ENCODE measurements around the gene XRCC4. TPM values are rescaled to one million over a fixed set of nuclear protein-coding genes. Genes with fewer than 3 reads are reported as not detected.
"Not testable (repeated sequence)": the region's sequence is repeated elsewhere in the genome, so short reads cannot be mapped to it uniquely, and the experiment has no call there.

Gene XRCC4
- polyA plus RNA-seq, 1 donor: 4.1 TPM

GRCh38 chr5:83115816-83116215 is 38.5 kb downstream of the XRCC4 start:
- DNase-seq (ENCODE audit: low read depth): peak; percentile 31

- no peak for DNase-seq (ENCODE audit: low read depth)
These were observed 41.1 kb downstream of the XRCC4 start for GRCh38 chr5:83118471-83118870.

GRCh38 chr5:83118976-83119375 is 41.6 kb downstream of the XRCC4 start:
- DNase-seq (ENCODE audit: low read depth): peak; percentile 19

GRCh38 chr5:83124593-83124992 is 47.2 kb downstream of the XRCC4 start:
- DNase-seq (ENCODE audit: low read depth): no peak

GRCh38 chr5:83125560-83125959 is 48.2 kb downstream of the XRCC4 start:
- no peak for DNase-seq (ENCODE audit: low read depth)

GRCh38 chr5:83126501-83126900 is 49.2 kb downstream of the XRCC4 start:
- no peak for DNase-seq (ENCODE audit: low read depth)

- no peak for DNase-seq (ENCODE audit: low read depth)
These were observed 56.5 kb downstream of the XRCC4 start for GRCh38 chr5:83133797-83134196.

GRCh38 chr5:83142526-83142925 is 65.2 kb downstream of the XRCC4 start:
- no peak for DNase-seq (ENCODE audit: low read depth)

GRCh38 chr5:83145241-83145640 is 67.9 kb downstream of the XRCC4 start:
- DNase-seq (ENCODE audit: low read depth): no peak

GRCh38 chr5:83145882-83146331 is 68.6 kb downstream of the XRCC4 start:
- peak; percentile 36 for DNase-seq (ENCODE audit: low read depth)

- no peak for DNase-seq (ENCODE audit: low read depth)
These were observed 69.1 kb downstream of the XRCC4 start for GRCh38 chr5:83146441-83146840.

GRCh38 chr5:83147593-83147992 is 70.2 kb downstream of the XRCC4 start:
- no peak for DNase-seq (ENCODE audit: low read depth)

GRCh38 chr5:83148370-83148769 is 71.0 kb downstream of the XRCC4 start:
- DNase-seq (ENCODE audit: low read depth): no peak

GRCh38 chr5:83149671-83150070 is 72.3 kb downstream of the XRCC4 start:
- DNase-seq (ENCODE audit: low read depth): no peak

GRCh38 chr5:83151821-83152220 is 74.5 kb downstream of the XRCC4 start:
- DNase-seq (ENCODE audit: low read depth): no peak

- DNase-seq (ENCODE audit: low read depth): not testable (repeated sequence)
These were observed 75.6 kb downstream of the XRCC4 start for GRCh38 chr5:83152996-83153395.

- DNase-seq (ENCODE audit: low read depth): no peak
These were observed 78.7 kb downstream of the XRCC4 start for GRCh38 chr5:83156001-83156400.

- no peak for DNase-seq (ENCODE audit: low read depth)
These were observed 79.8 kb downstream of the XRCC4 start for GRCh38 chr5:83157163-83157562.

GRCh38 chr5:83162601-83163000 is 85.3 kb downstream of the XRCC4 start:
- peak; percentile 45 for DNase-seq (ENCODE audit: low read depth)

GRCh38 chr5:83167538-83167937 is 90.2 kb downstream of the XRCC4 start:
- DNase-seq (ENCODE audit: low read depth): no peak

- no peak for DNase-seq (ENCODE audit: low read depth)
These were observed 92.4 kb downstream of the XRCC4 start for GRCh38 chr5:83169571-83170337.

- no peak for DNase-seq (ENCODE audit: low read depth)
These were observed 94.7 kb downstream of the XRCC4 start for GRCh38 chr5:83172011-83172410.

- DNase-seq (ENCODE audit: low read depth): peak; percentile 29
These were observed 95.3 kb downstream of the XRCC4 start for GRCh38 chr5:83172655-83173054.

GRCh38 chr5:83173826-83174225 is 96.5 kb downstream of the XRCC4 start:
- no peak for DNase-seq (ENCODE audit: low read depth)
